Activated CD4-positive, alpha-beta T cell treated with anti-CD3 and anti-CD28 coated beads, Interleukin-2, amount 50 U/mL, for 4 hours (primary cell): ENCODE results near the gene TSPYL2.

Source experiments
- DNase-seq, 2 experiments: peaks; one replicate each; pipeline ENCODE4 v3.0.0-alpha.2; 2020

TSPYL2 gene

DNA sequence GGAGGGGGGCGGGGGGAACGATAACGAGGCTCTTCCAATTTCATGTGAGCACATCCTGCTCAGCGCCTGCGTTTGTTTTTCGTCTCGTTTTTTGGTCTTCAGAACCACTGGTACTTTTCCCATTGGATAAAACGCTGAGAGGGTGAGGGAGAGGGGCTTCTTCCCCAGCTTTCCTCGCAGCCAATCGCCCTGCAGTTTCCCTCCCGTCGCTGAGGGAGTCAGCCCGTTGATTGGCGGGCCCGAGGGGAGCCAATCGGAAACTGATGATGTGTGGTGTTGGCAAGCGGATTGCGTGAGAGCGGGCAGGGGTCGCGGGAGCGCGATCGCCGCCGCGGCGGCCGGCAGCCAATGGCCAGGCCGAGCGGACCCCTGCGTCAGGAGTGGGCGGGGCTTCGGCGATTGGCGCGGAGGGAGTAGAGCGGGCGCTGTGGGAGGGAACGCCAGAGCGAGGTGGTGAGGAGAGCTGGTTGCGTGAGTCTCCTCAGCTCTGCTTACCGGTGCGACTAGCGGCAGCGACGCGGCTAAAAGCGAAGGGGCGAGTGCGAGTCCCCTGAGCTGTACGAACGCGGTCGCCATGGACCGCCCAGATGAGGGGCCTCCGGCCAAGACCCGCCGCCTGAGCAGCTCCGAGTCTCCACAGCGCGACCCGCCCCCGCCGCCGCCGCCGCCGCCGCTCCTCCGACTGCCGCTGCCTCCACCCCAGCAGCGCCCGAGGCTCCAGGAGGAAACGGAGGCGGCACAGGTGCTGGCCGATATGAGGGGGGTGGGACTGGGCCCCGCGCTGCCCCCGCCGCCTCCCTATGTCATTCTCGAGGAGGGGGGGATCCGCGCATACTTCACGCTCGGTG is at the start of gene TSPYL2:
TSS of gene TSPYL2 (plus strand) at position 443 of the 848 bp plus-strand sequence. CDS start at position 575, 132 bp downstream.
- DNase-seq = peak; percentile 90 to 92

DNA sequence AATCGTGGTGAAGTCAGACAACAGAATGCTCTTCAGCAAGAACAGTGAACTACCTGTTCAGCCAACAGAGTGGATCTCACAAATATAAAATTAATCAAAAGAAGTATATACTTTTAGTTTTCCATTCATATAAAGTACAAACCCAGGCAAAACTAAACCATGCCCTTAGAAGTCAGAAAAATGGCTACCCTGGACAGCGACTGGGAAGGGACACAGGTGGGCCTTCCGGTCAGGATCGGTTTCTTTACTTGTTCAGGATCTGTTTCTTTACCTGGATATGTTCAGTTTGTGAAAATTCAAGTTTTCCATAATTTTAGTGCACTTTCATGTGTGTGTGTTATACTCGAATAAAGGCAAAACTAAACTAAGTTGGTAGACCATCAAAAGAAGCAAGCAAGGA is 46.0 kb upstream of the TSPYL2 start:
- DNase-seq = no peak

DNA sequence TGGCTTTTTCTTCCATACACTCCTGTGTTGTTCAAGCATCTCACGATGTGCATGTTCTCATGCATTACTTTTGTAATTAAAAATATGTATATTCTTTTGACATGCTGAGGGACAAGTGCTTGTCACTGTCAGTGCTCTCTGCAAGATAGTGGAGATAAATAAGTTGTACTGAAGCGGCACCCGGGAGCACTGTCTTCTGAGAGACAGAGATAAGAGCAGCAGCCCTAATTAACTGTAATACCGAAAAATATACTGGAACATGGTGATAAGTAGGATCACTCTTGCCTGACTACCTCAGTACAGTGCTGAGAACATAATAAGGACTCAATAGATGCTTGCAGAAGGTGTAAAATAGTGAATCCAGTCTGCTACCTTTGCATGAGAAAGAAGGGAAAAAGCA is 42.9 kb upstream of the TSPYL2 start:
- no peak for DNase-seq

DNA sequence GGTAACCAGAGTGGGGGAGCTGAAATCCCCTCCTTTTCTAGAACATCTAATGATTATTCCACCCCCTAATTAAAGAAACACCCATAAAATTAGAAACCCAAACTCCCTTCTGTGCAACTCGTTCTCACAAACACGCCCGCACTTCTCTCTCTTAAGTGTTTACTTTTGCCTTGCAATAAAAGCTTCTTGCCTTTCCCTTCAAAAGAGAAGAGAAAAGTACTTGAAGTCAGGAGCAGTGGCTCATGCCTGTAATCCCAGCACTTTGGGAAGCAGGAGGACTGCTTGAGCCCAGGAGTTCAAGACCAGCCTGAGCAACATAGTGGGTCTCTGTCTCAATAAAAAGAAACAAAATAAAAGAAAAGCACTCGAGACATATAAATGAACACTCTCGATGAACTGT is 37.2 kb upstream of the TSPYL2 start:
- DNase-seq = no peak

DNA sequence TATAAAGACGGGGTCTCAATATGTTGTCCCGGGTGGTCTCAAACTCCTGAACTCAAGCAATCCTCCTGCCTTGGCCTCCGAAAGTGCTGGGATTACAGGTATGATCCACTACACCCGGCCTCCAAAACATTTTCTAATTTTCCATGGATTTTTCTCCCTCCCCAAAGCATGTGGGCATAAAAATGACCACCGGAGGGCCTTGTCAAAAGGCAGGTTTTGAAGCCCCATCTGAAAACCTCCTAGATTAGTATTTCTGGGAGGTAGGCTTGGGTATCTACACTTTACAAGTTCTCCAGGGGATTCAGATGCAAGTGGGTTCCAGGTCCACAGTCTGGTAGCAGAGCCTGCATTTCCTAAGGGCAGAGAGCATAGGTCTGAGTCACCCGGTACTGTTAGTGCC is 34.9 kb upstream of the TSPYL2 start:
- DNase-seq = no peak

DNA sequence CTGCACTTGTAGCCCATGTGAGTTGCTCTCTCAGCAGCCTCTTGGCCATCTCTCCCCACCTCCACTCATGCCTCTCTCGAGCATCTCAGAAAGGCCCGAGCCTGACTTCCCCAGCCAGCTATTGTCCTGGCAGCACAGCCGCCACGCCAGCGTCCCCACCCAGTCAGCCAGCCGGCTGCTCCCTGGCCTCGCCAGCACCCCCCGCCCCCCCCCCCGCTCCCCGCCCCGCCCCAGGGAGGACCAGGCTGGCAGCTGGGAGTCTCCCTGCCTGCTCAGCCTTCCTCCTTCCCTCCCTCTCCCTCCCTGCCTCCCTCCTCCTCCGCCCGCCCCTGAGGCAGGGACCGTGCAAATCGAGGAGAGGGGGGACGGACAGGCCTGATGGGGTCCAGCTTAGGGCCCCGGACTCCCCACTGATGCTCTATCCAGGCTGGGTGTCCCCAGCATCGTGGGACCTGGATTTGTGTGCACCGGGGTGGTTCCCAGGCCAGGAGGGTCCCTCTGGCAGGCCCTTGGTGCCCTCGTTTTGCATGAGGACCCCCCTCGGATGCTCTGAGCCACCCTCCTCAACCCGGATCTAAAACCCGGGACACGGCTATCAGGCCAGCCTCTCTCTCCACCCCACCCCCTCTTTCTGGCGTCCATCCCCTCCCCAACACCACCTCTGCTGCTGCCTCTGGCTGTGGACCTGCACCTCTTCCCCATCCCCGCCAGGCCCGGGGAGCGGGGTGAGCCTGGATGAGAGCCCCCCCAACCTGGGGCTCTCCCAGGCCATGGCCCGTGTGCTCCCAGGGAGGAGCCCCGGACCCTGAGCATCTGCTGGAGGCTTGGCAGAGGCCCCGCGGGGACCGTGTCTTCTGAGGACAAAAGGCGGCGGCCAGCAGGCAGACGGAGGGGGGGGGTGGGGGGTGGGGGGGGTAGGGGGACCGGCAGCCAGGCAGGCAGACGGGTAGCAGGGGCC is 33.7 kb upstream of the TSPYL2 start, which contains the start of gene GPR173:
TSS of gene GPR173 (plus strand) at position 621 of the 958 bp plus-strand sequence. CDS start 27,833 bp downstream, outside the sequence.
- DNase-seq = no peak

DNA sequence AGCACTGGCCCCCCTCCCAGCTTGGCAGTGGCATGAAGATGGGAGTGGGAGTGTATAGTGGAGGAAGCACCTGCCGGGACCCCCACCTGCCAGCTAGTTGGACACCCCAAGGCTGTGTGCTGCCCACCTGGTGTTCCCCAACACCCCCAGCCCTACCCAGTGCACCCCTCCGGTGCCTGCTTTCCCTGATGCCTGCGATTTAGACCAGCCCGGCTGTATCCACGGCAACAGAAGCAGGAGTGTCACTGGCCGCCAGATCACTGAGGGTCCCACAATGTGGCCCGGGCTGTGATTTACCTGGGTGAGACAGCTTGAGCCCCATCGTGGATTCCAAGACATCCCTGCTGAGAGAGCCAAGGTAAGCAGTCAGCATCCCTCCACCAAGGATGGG is 33.0 kb upstream of the TSPYL2 start:
- no peak for DNase-seq

DNA sequence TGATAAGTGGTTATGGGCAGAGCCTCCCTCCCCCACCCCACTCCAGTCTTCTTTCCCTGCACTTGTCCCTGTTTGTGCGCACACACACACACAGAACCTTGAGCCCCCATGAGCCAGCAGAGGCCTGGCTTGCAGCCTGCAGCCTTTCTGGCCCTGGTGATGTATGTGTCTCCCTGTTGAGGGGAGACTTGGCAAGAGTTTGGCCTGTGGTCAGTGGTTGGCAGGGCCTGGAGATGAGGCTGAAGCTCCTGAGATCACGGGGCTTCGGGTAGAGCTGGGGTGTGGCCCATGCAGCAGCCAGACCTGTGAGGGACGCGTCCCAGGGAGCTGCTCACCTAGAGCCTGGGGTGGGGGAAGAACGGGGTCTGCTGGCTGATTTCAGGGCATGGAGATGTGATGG is 31.3 kb upstream of the TSPYL2 start:
- DNase-seq = no peak

DNA sequence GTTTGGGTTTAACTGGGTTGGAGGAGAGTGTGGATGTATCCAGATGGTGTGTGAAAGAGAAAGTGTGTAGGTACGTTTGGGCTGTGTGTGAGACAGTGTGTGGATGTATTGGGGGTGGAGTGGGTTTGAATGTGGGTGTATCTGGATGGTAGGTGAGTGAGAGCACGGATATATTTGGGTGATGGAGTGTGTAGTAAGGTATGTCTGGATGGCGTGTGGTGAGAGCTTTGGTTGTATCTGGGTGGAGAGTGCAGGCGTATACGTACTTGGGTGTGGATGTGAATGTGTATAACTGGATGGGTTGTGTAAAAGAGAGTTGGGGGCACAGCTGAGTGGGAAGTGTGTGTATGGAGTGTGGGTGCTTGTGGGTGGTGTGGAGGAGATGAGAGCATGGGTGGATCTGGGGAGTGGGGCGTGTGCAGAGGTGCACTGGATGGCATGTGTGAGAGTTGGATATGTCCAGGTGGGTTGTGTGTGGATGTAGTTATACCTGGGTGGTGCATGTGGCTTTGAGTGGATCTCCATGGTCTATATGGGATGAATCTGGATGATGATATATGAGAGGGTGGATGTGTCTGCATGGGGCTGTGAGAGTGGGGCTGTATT is 26.8 kb upstream of the TSPYL2 start:
- DNase-seq = no peak

DNA sequence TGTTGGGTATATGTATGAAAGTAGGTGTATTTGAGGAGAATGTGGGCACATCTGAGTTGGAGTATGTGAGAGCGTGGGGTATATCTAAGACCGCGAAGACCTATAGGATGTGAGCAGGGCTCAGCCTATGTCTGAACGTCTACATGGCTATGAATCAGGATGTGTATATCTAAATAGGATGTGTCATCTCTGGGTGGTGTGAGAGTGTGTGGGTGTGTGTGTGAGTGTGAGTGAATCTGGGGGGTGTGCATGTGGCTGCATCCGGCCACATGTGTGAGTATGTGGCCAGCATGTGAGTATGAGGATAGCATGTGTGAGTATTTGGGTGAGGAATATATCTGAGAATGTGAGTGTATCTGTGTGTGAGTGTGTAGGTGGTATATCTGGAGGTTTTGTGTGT is 25.9 kb upstream of the TSPYL2 start:
- DNase-seq = no peak

DNA sequence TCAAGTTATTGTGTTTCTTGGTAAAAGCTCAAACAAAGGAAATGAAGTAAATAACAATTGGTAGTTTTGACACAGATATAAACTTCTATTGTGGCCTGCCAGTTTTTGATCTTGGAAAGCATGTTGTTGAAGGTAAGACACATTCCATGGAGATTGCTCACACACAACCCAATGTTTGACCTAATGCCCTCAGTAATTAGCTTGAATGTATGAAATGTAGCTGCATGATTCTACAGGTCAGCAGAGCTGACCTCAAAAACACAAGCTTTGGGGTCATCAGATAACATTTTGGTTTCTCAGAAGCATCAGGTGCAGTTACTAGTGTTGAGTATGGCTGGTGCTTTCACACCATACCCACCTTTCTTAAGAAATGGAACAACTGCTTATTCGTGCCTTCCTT is 17.1 kb upstream of the TSPYL2 start:
- DNase-seq = no peak

DNA sequence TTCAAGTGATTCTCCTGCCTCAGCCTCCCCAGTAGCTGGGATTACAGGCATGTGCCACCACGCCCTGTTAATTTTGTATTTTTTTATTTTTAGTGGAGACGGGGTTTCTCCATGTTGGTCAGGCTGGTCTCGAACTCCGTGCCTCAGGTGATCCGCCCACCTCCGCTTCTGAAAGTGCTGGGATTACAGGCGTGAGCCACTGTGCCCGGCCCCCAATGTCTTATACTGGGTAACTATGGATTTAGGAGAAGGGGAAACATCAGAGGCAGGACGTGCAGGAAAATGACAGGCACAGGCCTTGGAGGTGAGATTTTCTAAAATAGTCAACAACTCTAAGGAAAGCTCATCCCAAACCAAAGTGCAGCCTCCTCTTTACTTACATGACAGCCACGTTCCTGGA is 11.1 kb upstream of the TSPYL2 start:
- no peak for DNase-seq

DNA sequence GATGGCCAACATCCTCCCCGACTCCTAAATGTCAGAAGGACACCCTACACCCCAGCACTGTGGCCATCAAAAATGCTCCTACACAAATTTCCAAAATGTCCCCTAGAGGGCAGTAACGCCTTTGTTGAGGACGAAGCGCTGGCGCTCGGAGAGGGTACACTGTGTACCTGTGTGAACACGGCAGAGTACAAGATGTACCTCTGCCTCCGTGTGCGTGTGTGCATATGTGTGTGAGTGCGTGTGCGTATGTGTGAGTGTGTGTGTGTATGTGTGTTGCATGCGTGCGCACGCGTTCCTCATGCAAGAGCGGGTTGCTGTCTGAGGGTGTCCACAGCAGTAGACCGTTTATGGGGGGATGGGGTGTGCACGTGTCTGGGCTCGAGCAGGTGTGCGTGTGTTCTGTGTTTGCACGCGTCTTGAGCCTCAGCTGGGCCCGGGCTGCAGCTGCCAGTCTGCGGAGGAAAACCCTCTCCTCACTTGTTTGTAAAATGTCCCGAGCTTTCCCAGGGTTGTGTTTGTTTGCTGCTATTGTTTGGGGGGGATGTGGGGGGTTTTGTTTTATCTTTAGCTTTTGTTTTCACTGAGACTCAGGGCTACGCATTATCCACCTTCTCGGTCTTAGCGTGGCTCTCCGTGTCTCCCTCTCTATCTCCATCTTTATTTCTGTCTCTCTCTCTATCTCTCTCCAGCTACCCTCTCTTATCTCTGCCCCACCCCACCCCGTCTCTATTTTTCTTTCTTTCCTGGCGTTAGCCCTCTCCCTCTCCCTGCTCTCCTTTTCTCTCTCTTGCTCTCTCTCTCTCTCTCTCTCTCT is 10.4 kb upstream of the TSPYL2 start:
- peak; percentile 46 to 52 for DNase-seq

DNA sequence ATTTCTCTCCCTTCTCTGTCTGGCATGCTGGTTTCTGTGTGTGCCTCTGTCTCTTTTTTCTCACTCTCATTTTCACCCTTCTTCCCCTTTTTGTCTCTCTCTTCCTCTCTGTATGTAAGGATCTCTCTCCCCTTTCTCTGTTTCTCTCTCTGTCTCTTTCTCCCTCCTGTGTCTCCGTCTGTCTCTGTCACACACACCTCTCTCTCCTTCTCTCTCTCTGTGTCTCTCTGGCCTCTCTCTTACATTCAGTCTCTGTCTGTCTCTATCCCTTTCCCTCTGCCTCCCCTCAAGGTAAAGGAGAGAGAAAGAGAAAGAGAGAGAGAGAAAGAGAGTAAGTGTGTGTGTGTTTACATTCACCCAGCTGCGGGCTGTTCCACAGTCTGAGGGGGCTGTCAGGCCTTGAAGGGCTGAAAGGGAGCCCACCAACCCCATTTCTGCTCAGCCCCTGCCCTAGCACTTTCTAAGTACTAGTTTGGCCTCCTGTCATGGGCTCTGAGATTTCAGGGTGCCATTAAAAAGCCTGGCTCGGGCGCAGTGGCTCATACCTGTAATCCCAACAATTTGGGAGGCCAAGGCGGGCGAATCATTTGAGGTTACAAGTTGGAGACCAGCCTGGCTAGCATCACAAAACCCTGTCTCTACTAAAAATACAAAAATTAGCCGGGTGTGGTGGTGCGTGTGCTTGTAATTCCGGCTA is 9.6 kb upstream of the TSPYL2 start:
- no peak for DNase-seq

DNA sequence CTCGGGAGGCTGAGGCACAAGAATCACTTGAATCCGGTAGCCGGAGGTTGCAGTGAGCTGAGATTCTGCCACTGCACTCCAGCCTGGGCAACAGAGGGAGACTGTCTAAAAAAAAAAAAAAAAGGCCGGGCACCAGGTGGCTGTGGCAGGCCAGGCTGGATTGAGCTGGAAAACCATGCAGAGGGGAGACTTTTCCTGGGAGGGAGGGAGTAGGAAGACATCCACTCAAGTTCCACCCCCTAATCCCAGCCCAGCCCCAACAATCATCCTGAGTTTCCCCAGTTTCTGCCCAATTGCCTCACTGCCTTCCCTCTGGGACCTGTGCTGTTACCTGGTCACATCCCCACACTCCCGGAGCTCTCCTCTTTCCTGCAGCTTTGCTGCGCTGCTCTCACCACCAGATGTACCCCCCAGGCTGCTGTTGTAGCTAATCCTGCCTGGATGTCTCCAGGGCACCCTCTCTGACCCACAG is 9.0 kb upstream of the TSPYL2 start:
- DNase-seq = no peak

DNA sequence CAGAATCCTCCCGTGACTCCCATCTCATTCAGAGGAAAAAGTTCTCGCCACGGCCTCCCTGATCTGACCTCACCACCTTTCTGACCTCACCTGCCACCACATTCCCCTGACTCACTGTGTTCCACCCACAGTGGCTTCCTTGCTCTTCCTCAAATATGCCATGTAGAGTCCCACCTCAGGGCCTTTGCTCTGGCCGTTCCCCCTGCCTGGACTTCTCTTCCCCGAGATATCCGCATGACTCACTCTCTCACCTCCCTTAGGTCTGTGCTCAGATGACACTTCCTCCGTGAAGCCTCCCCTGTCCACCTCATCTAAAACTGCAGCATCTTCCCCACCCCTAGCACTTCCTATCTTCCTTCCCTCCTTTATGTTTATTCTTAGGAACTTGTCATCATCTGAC is 7.2 kb upstream of the TSPYL2 start:
- DNase-seq = no peak

DNA sequence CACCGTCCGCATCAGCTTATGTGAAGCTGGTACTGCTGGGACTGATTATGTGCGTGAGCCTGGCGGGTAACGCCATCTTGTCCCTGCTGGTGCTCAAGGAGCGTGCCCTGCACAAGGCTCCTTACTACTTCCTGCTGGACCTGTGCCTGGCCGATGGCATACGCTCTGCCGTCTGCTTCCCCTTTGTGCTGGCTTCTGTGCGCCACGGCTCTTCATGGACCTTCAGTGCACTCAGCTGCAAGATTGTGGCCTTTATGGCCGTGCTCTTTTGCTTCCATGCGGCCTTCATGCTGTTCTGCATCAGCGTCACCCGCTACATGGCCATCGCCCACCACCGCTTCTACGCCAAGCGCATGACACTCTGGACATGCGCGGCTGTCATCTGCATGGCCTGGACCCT is 5.5 kb upstream of the TSPYL2 start:
- no peak for DNase-seq

DNA sequence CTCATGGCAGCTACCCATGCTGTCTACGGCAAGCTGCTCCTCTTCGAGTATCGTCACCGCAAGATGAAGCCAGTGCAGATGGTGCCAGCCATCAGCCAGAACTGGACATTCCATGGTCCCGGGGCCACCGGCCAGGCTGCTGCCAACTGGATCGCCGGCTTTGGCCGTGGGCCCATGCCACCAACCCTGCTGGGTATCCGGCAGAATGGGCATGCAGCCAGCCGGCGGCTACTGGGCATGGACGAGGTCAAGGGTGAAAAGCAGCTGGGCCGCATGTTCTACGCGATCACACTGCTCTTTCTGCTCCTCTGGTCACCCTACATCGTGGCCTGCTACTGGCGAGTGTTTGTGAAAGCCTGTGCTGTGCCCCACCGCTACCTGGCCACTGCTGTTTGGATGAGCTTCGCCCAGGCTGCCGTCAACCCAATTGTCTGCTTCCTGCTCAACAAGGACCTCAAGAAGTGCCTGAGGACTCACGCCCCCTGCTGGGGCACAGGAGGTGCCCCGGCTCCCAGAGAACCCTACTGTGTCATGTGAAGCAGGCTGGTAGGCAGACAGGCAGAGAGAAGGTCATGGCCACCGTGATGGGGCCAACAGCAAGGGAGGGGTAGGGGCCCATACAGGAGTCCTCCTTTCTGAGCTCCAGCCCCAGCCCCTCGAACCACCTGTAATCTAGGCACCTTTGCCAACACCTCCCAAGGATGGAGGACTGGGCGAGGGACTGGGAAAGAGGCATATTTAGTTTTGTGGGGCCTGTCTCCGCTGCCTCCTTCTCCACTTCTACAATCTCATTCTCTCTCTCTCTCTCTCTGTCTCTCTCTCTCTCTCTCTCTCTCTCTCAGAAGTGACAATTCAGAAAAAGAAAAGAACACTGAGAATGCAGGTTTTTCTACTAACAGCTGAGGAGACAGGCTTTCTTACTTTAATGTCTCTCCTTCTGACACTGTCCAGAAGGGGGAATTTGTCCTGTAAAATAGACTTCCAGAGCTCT is 4.7 kb upstream of the TSPYL2 start:
- DNase-seq = no peak

DNA sequence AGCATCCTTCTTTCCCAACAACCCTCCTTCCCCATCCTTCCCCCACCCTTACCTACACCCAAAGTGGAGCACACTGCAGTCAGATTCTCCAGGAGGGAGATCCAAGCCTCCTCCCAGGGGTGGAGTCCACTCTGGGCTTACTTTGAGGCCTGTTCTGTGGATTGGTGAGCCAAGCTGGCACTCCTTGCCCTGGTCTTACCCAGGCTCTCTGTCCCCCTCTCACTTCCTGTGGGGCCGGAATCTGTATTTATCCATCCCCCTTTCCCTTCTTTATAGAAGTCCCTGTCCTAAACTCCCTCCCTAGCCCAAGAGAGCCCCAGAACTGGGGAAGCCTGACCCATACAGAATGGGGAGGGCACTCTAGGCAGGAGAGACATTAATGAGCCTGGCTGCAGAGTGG is 3.2 kb upstream of the TSPYL2 start:
- no peak for DNase-seq
